GM12892 (cell line): Measurements from ENCODE around the gene SNX20.

Source experiments
- POLR2A ChIP-seq: IDR thresholded peaks from 2 replicates; pipeline ENCODE4 v1.6.1; 2011; ENCODE audit warnings: low read depth, low read length, control low read depth
- POLR2AphosphoS5 ChIP-seq: IDR thresholded peaks from 2 replicates; pipeline ENCODE4 v1.6.1; 2011; ENCODE audit warnings: low read depth, low read length, control low read depth

DNA sequence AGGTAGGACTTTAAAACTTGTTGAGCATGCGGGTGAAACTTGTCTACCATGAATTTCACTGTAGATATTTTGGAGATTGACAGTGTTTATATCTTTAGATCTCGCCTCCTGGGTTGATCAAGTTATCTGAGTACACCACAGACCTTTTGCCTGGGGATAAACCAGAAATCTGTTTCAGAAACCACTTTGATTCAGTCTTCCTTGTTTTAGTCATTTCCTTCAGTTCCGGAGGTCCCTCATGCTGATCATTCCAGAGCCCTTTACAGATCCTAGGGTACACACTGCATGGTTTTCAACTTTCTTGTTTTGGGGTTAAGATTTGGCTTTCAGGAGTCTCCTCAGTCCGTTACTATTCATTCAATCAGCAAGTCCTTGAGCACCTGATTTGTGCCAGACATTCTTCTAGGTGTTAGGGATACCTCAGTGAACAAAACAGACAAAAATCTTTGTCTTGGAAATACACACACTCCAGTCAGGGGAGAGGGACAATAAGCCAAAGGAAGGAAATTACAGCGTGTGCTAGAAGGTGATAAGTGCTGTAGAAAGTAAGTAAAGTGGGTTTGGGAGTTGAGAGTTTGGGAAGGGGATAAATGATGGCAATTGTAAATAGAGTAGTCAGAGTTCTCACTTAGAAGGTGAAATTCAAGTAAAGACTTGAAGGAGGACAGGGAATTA, 24.5 kb upstream of the SNX20 start:
- no peak for TF ChIP-seq POLR2AphosphoS5
- no peak for TF ChIP-seq POLR2A
